Fibroblast of lung (primary cell): ENCODE data around the gene DSCAML1. TPM values are rescaled to one million over a fixed set of nuclear protein-coding genes. Genes with fewer than 3 reads are reported as not detected.

Experiments used
- DNase-seq, 2 donors: peaks; one replicate each; pipeline versions ENCODE4 v3.0.0 to v3.0.0-alpha.2; 2010; ENCODE audit warnings: low read depth in 2 of 2
- H2AFZ ChIP-seq: 2 replicates; pipeline ENCODE4 v1.5.1; 2012; ENCODE audit warnings: low read length, control low read depth, inconsistent platforms
- H3K27ac ChIP-seq: 2 replicates; pipeline ENCODE4 v1.5.1; 2011; ENCODE audit warnings: low read length, control low read depth; ENCODE audit not compliant: insufficient read depth
- H3K27me3 ChIP-seq: 2 replicates; pipeline ENCODE4 v1.5.1; 2011; ENCODE audit warnings: mild to moderate bottlenecking, low read length; ENCODE audit not compliant: control insufficient read depth, insufficient read depth
- H3K36me3 ChIP-seq: 2 replicates; pipeline ENCODE4 v1.5.1; 2011; ENCODE audit warnings: low read length; ENCODE audit not compliant: control insufficient read depth, insufficient read depth
- H3K4me1 ChIP-seq: 2 replicates; pipeline ENCODE4 v1.5.1; 2011; ENCODE audit warnings: low read length; ENCODE audit not compliant: control insufficient read depth, insufficient read depth; ENCODE audit errors: extremely low read depth
- H3K4me2 ChIP-seq: 2 replicates; pipeline ENCODE4 v1.5.1; 2011; ENCODE audit warnings: low read length, control low read depth; ENCODE audit not compliant: insufficient read depth; ENCODE audit errors: extremely low read depth
- H3K4me3 ChIP-seq, 4 experiments: fragments of 200-600 bp in 1 of 4; sonication (generic) in 1 of 4; replicated peaks in 1 of 4; 2 replicates each; pipeline ENCODE4 v1.5.1; 2011 to 2016; ENCODE audit warnings: low read length in 4 of 4, low read depth in 3 of 4, mild to moderate bottlenecking in 3 of 4, control low read depth in 2 of 4, inconsistent platforms in 1 of 4, mixed read lengths in 1 of 4; ENCODE audit not compliant: insufficient read depth in 1 of 4; ENCODE audit errors: control extremely low read depth in 1 of 4
- H3K79me2 ChIP-seq: 2 replicates; pipeline ENCODE4 v1.5.1; 2012; ENCODE audit warnings: mild to moderate bottlenecking, low read length, inconsistent platforms; ENCODE audit not compliant: control insufficient read depth, insufficient read depth
- H3K9ac ChIP-seq: 2 replicates; pipeline ENCODE4 v1.5.1; 2011; ENCODE audit warnings: mild to moderate bottlenecking, low read length, control low read depth; ENCODE audit not compliant: insufficient read depth
- H3K9me3 ChIP-seq: 2 replicates; pipeline ENCODE4 v1.5.1; 2012; ENCODE audit warnings: low read depth, low read length; ENCODE audit not compliant: control insufficient read depth, insufficient read depth
- H4K20me1 ChIP-seq: 2 replicates; pipeline ENCODE4 v1.5.1; 2011; ENCODE audit warnings: low read length; ENCODE audit not compliant: control insufficient read depth, insufficient read depth; ENCODE audit errors: extremely low read depth
- EZH2 ChIP-seq: IDR thresholded peaks from 2 replicates; pipeline ENCODE4 v1.5.1; 2012; ENCODE audit warnings: low read length, control low read depth, mild to moderate bottlenecking; ENCODE audit errors: missing control alignments
- polyA plus RNA-seq, 2 donors: library from polyadenylated mRNA; depleted of rRNA in 1 of 2; stranded (reverse) in 1 of 2; unstranded in 1 of 2; fragments of >200 nt; gene quantifications; 2 replicates each; pipeline ENCODE4 v1.2.1, GENCODE V29; 2011 to 2012; ENCODE audit warnings: missing spikeins in 1 of 2
- total RNA-seq: library from RNA; depleted of rRNA; stranded (reverse); fragments of >200 nt; gene quantifications from 2 replicates; pipeline ENCODE4 v1.2.1, GENCODE V29; 2014
- TF ChIP-seq, protein P1 (sequence below), 2 donors: IDR thresholded peaks in 1 of 2; conservative IDR thresholded peaks in 1 of 2; 1 replicate in 1 of 2; 2 replicates in 1 of 2; pipeline ENCODE4 v1.5.1; 2011 to 2012; ENCODE audit warnings: low read length in 2 of 2, control low read depth in 1 of 2, inconsistent platforms in 1 of 2, low read depth in 1 of 2, mild to moderate bottlenecking in 1 of 2

DSCAML1 gene
- total and polyA plus RNA-seq, 2 donors (not counting 1 experiment from before 2014, with no cell fraction given) = not detected

DNA sequence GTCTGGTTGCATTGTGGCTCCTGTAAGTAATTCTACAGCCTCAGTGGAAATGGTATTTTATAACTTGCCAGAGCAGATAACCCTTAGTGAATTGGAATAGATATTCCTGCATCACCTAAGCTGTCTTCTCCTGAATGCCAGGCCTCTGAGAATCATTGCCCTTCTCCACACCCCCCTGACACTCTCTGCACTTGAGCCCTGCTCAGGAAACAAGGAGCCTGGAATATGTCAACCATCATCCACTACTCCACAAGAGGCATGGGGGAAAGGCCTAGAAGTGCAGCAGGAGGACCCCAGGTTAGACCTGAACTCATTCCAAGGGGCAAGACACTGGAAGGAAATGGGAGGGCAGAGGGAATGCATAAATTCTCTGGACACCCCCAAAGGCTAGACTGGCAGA lies 72.4 kb downstream of the DSCAML1 start:
- Histone ChIP-seq H3K9ac (no peak overlapping the region), H3K9me3 (no peaks in the 10 kb centered on the region), H4K20me1 (no peaks in the 10 kb centered on the region), H3K4me1 (no peaks in the 10 kb centered on the region), H3K27me3 (no peaks in the 10 kb centered on the region), H3K27ac (no peak overlapping the region), H3K4me2 (no peak overlapping the region), H3K36me3 (no peaks in the 10 kb centered on the region), H3K79me2 (no peaks in the 10 kb centered on the region), H2AFZ (no peak overlapping the region), H3K4me3 (no peak overlapping the region)
- TF ChIP-seq EZH2 = no peak
- TF ChIP-seq, protein P1, sequence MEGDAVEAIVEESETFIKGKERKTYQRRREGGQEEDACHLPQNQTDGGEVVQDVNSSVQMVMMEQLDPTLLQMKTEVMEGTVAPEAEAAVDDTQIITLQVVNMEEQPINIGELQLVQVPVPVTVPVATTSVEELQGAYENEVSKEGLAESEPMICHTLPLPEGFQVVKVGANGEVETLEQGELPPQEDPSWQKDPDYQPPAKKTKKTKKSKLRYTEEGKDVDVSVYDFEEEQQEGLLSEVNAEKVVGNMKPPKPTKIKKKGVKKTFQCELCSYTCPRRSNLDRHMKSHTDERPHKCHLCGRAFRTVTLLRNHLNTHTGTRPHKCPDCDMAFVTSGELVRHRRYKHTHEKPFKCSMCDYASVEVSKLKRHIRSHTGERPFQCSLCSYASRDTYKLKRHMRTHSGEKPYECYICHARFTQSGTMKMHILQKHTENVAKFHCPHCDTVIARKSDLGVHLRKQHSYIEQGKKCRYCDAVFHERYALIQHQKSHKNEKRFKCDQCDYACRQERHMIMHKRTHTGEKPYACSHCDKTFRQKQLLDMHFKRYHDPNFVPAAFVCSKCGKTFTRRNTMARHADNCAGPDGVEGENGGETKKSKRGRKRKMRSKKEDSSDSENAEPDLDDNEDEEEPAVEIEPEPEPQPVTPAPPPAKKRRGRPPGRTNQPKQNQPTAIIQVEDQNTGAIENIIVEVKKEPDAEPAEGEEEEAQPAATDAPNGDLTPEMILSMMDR (conservative IDR thresholded peaks at IDR 0.05 in 1 of 2, IDR thresholded peaks at IDR 0.05 in 1 of 2; ENCODE audit: low read depth in 1 of 2, low read length in 2 of 2) = no peak
- DNase-seq = no peak

GRCh38 chr11:117724104-117724503 lies 72.9 kb downstream of the DSCAML1 start:
- no peak for DNase-seq
- no peak overlapping the region for H3K4me2 ChIP-seq

DNA sequence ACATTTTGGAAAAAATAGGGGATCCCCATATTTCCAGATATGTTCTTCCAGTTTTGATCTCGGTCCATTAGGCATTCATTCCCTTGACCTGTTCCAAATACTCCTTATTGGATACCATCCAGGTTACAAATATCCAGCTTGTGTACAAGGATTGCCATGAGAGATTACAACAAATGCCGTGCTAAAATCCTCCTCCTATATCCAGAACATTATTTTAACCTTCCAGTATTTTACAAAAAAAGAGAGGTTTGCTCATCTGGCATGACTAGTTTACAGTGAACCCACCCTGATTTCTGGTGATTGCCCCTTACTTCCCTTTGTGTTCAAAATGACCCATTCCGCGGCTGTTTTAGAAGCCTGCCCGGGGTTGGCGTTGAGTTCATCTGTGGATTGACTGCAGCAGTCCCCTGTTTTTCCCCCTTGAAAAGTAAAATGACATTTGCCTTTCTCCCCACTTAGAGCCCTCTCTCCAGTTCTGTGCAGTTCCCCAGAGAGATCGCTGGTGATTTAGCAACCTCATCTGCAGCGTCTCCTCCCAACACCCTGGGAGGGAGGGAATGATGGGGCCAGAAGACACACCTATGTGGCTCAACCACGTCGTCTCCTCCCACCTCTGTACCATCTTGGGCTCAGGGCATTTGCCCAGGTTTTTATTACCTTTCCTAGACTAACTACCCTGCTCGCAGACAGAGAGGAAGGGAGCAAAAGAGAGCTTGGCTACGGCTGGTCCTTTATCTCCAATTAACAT lies 73.6 kb downstream of the DSCAML1 start:
- TF ChIP-seq, protein P1 (conservative IDR thresholded peaks at IDR 0.05 in 1 of 2, IDR thresholded peaks at IDR 0.05 in 1 of 2; ENCODE audit: low read depth in 1 of 2, low read length in 2 of 2) = no peak
- TF ChIP-seq EZH2 = no peak
- Histone ChIP-seq H3K4me1 (no peaks in the 10 kb centered on the region), H3K4me2 (no peak overlapping the region), H3K27ac (no peak overlapping the region), H3K9ac (no peak overlapping the region), H3K9me3 (no peaks in the 10 kb centered on the region), H3K27me3 (no peaks in the 10 kb centered on the region), H3K4me3 (no peak overlapping the region), H4K20me1 (no peaks in the 10 kb centered on the region), H3K79me2 (no peaks in the 10 kb centered on the region), H2AFZ (no peak overlapping the region), H3K36me3 (no peaks in the 10 kb centered on the region)
- no peak for DNase-seq

More at GRCh38 chr11:117724104-117724503, 72.9 kb downstream of the DSCAML1 start:
- H3K36me3 ChIP-seq = no peaks in the 10 kb centered on the region
- no peak overlapping the region for H2AFZ ChIP-seq
- H3K27ac ChIP-seq = no peak overlapping the region
- no peaks in the 10 kb centered on the region for H4K20me1 ChIP-seq
- H3K9me3 ChIP-seq = no peaks in the 10 kb centered on the region
- no peaks in the 10 kb centered on the region for H3K27me3 ChIP-seq
- no peaks in the 10 kb centered on the region for H3K79me2 ChIP-seq
- H3K4me1 ChIP-seq = no peaks in the 10 kb centered on the region
- no peak overlapping the region for H3K9ac ChIP-seq
- no peak overlapping the region for H3K4me3 ChIP-seq
- TF ChIP-seq EZH2 = no peak
- TF ChIP-seq, protein P1 (conservative IDR thresholded peaks at IDR 0.05 in 1 of 2, IDR thresholded peaks at IDR 0.05 in 1 of 2; ENCODE audit: low read depth in 1 of 2, low read length in 2 of 2) = no peak
